T follicular helper cell (primary cell): ENCODE data around the gene LPAR6.

Source experiments
- DNase-seq: peaks from one replicate; pipeline ENCODE4 v3.0.0-alpha.2; 2020; ENCODE audit warnings: low read depth

LPAR6 gene

GRCh38 chr13:48415516-48415915 lies 2.6 kb upstream of the LPAR6 start:
- no peak for DNase-seq

DNA sequence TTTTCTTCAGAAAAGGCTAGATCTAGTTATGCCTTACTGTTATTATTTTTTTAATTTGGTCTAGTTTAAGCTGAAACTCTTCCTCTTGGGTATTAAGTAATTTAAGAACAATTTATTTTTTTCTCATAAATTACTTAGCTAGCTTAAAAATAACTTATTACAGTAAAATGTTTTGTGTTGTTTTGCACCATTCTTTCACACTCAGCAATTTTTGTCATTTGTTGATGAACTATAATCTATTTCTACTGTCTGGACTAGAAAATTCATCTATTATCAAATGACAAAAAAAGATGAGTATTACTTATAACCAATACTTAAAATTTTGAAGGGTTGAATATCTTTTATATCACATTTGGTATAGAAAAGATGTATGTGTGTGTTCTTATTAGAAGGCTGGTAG lies 1.6 kb upstream of the LPAR6 start:
- no peak for DNase-seq

GRCh38 chr13:48411841-48412531 lies 927 bp downstream of the LPAR6 start:
- no peak for DNase-seq

GRCh38 chr13:48411147-48411794 lies 1.6 kb downstream of the LPAR6 start:
- no peak for DNase-seq

DNA sequence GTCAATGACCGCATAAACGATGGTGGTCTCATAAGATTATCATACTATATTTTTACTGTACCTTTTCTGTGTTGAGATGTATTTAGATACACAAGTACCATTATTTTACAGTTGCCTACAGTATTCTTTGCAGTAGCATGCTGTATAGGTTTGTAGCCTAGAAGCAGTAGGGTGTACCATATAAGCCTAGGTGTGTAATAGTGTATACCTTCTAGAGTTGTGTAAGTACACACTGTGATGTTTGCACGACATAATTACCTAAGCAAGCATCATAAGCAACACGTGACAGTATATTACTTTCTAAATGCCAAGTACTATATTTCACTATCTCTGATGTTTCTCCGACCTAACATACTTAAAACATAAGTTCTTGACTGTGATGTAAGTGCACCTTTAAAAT lies 2.7 kb downstream of the LPAR6 start:
- no peak for DNase-seq

GRCh38 chr13:48405875-48406274 lies 7.0 kb downstream of the LPAR6 start:
- no peak for DNase-seq

GRCh38 chr13:48404952-48405351 lies 8.0 kb downstream of the LPAR6 start:
- no peak for DNase-seq

GRCh38 chr13:48403913-48404312 lies 9.0 kb downstream of the LPAR6 start:
- DNase-seq = no peak

DNA sequence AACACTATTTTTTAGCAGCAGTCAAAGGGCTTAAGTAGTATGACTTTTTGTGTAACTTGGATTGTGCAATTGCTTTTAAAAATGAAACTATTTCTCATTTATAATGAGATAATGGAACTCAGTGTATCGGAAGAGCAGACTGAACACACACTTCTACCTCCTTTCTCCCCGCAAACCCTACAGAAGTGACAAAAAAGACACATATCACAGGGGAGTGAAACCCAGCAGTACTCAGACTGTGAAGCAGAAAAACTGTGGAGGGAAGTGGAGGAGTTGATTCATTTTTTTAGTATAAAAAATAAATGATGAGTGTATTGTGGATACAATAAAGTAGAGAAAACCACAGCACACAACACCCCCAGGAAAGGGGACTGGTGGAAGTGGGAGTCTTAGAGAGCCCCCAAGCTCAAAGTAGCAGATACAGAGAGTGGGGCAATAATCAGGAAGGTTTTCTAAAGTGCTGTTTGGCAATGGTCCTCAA lies 9.7 kb downstream of the LPAR6 start:
- no peak for DNase-seq

GRCh38 chr13:48402325-48402932 lies 10.5 kb downstream of the LPAR6 start:
- DNase-seq = no peak

DNA sequence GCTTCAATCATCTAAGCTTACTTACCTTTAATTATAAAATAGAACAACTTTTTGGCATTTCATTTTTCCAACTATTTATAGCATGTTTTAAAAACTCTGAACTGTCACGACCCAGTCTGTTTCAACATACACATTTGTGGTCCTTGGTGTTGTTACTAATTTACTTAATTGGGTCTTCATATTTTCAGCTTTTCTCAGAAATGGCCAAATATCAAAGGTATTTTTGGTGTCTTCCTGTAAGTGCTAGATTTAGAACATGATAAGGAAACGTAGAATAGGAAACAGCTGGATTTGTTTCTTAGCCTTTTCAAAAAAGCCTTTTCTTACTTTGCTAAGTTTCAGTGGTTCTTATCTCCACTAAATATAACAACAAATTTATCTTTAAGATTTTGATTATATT lies 11.4 kb downstream of the LPAR6 start:
- no peak for DNase-seq

DNA sequence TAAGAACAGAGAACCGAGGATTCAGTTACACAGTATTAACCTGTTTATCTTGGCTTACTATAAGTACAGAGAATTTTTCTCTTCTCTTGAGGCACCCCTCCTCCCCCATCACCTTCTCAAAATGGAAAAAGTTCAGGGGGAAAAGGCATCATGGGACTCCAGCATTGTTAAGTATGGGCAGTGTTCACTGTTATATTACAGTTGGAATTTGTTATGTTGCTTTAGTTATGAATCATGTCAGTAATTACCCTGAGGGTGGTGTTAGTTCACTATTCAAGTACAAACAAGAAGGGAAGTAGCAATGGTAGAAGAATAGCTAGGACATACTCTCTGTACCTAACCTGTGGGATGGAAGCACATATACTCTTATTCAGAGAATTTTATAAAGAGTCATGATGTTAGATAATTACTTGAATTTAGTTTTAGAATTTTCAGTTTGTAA lies 12.0 kb downstream of the LPAR6 start:
- DNase-seq = no peak

DNA sequence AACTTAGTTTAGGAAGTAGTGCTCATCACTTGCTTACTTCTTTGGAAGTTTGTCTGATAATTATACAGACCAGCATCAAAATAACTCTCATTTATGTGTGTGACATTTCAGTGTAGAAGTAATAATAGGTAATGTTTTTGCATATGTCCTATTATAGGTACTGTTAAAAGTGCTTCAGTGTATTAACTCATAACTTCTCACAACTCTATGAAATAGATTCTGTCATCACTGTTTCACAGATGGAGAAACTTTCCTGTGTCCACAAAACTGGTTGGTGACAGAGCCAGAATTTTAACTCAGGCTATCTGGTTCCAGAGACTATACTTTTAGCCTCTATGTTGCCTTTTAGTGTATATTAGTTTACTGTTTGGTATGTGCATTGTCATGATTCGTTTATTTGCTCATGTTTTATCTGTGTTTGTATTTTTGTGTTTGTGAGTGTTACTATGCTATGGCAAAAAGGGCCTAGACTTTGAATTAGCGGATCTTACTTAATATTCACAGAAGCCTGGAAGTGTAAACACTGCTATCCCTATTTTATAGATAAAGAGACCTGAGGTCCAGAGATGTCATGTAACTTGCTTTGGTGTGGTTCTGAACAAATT lies 12.7 kb downstream of the LPAR6 start:
- no peak for DNase-seq

DNA sequence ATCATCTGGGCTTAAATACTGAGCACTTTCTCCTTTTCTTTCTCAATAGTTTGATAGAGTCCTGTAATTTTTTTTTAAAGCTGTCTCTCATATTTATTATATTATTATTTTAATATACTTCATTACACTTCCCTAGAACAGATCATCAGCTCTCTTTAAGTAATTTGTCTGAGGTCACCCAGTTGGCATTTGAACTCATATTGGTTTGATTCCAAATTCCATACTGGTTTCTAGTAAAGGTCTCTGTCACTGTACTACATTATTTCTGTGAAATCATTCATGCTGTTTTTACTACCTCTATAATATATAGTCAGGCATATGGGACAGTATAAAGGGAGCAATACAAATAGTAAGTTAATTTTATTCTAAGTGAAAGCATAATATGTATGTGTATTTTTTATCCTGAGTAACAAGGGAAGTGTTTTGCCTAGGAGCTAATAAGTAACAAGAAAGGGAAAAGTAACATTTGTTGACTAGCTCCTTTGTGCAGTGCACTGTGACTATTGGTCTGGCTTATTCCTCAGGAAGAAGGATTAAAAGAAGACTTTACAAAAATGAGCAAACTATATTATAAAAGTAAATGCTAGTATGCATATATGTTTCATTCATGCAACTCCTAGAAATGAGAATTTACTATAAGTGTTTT lies 14.3 kb downstream of the LPAR6 start:
- DNase-seq = no peak

DNA sequence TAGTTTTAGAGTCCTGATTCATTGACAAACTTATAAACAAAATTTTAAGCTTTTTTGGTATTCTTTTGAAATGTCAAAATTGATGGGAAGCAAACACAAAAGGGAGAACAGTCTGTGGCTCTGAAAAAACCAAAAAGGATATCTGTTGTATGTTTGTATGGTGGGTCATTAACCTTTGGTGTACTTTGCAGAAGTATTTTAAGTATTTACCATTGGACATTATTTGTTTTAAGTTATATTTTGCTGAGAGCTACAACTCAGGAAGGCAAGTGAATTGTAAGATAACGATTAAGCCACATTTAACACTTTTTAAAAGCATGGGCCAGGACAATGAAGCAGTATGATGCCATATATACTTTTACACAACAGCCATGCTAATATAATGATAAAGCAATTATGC lies 15.2 kb downstream of the LPAR6 start:
- DNase-seq = no peak

DNA sequence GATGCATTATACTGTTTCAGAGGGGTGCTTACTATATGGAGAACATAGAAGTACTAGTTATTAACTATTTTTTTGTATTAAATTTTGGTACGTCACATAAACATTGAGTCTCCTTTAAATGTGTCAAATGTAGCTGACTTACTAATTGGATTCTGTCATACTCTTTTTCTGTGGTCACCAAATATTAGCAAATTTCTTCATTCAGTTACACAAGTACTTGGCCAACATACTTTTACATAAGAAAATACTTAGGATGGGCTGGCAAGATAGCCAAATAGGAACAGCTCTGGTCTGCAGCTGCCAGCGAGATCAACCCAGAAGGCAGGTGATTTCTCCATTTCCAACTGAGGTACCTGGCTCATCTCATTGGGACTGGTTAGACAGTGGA lies 19.2 kb downstream of the LPAR6 start:
- DNase-seq = no peak

GRCh38 chr13:48393030-48393697 lies 19.7 kb downstream of the LPAR6 start:
- DNase-seq = no peak

DNA sequence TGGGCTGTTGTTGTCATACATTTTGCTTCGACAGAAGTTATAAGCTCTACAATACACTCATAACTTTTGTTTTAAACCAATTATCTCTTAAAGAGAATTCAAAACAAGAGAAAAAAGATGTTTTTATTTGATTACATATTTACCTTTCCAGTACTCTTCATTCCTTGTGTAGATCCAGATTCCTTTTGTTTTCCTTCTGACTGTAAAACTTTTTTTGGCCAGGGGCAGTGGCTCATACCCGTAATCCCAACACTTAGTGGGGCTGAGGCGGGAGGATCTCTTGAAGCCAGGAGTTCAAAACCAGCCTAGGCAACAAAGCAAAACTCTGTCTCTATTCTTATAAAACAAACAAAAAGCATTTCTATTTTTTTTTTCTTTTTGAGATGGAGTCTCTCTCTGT lies 21.7 kb downstream of the LPAR6 start:
- no peak for DNase-seq

- no peak for DNase-seq
Measured at GRCh38 chr13:48386816-48387215, 26.1 kb downstream of the LPAR6 start.

DNA sequence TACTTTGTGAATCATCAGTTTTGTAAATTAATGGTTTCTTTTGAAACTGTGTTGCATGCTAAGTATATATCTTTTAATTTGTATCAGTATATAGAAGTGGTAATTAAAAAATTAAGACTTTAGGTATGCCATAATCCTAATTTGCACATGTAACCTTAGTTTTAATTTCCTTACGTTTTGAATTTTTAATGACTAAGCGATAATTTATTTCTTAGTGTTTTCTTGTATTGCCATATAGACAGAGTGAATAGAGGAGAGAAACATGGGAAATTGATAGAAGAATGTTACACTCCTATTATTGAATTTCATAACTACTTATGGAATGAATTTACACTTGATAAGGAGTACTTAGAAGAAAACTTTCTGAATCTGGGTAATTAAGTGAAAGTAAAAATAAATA lies 29.5 kb downstream of the LPAR6 start:
- DNase-seq = no peak

DNA sequence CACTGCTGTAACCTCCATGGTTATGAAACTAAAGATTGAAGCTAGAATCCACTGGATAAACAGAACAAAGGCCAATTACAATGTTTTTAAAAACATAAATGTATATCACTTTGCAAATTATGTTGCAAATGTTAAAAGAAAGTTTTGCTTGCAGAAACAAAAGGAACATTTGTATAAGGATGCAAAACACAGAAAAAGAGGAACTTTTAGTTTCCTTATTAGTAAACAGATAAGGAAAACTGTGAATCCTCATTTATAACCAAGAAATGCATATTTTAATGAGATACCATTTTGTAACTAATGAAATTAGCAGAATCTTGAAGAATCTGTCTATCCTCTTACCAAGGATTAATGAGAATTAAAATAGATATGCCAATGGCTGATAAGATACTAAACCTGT lies 32.3 kb downstream of the LPAR6 start:
- DNase-seq = no peak

- no peak for DNase-seq
Measured at GRCh38 chr13:48377857-48378256, 35.1 kb downstream of the LPAR6 start.
